ENCODE results near the gene EMP3. TPM values are rescaled to one million over a fixed set of nuclear protein-coding genes. Genes with fewer than 3 reads are reported as not detected.
"Not testable (repeated sequence)": the region's sequence is repeated elsewhere in the genome, so short reads cannot be mapped to it uniquely, and the experiment has no call there.

EMP3 gene
- 100 to 1,000 TPM; 227 to 244 TPM for total RNA-seq

GRCh38 chr19:48325265-48325910 is at the start of gene EMP3:
EMP3 (plus strand) TSS chr19:48325552; CDS start chr19:48326845, 1,293 bp downstream.
- ChIA-PET POLR2A (interaction anchor here (0.6 kb wide), 1 partner anchor 32 kb away, joined by 4 read pairs; no protein-coding TSS in a partner anchor), CTCF (interaction anchor here (10.6 kb wide), 1 partner anchor 9 kb away, joined by 120 read pairs; no protein-coding TSS in a partner anchor)

GRCh38 chr19:48279747-48280146 is 45.6 kb upstream of the EMP3 start:
- ChIA-PET CTCF (interaction anchor here (1.0 kb wide), 1 partner anchor 11 kb away, joined by 3 read pairs; no protein-coding TSS in a partner anchor), POLR2A (no interaction called here)

- CTCF ChIA-PET = no interaction called here
- POLR2A ChIA-PET = no interaction called here
These were observed 41.4 kb upstream of the EMP3 start for GRCh38 chr19:48283908-48284307.

- ChIA-PET CTCF (interaction anchor here (0.6 kb wide), 1 partner anchor 389 kb away, joined by 3 read pairs; no protein-coding TSS in a partner anchor), POLR2A (no interaction called here)
These were observed 40.5 kb upstream of the EMP3 start for GRCh38 chr19:48284896-48285295.

- ChIA-PET CTCF (no interaction called here), POLR2A (no interaction called here)
These were observed 37.6 kb upstream of the EMP3 start for GRCh38 chr19:48287748-48288147.

- POLR2A ChIA-PET = no interaction called here
- CTCF ChIA-PET = interaction anchor here (0.6 to 3.5 kb wide), 6 partner anchors 22 to 294 kb away, joined by 3 to 15 read pairs (median 4); no protein-coding TSS in a partner anchor
These were observed 35.0 kb upstream of the EMP3 start for GRCh38 chr19:48290401-48290770.

GRCh38 chr19:48290771-48291488 is 34.4 kb upstream of the EMP3 start:
- ChIA-PET CTCF (interaction anchor here (0.6 to 3.5 kb wide), 5 partner anchors 23 to 285 kb away, joined by 3 to 15 read pairs (median 13); no protein-coding TSS in a partner anchor), POLR2A (no interaction called here)

GRCh38 chr19:48291489-48291815 is 33.9 kb upstream of the EMP3 start:
- POLR2A ChIA-PET = not testable (repeated sequence)
- CTCF ChIA-PET = interaction anchor here (0.6 to 3.5 kb wide), 7 partner anchors 23 to 88 kb away, joined by 3 to 15 read pairs (median 4); no protein-coding TSS in a partner anchor

GRCh38 chr19:48292798-48293197 is 32.6 kb upstream of the EMP3 start:
- ChIA-PET CTCF (interaction anchor here (0.9 to 3.5 kb wide), 7 partner anchors 16 to 77 kb away, joined by 3 to 15 read pairs (median 4); no protein-coding TSS in a partner anchor), POLR2A (no interaction called here)

- CTCF ChIA-PET = interaction anchor here (1.2 kb wide), 1 partner anchor 320 kb away, joined by 3 read pairs; no protein-coding TSS in a partner anchor
These were observed 29.9 kb upstream of the EMP3 start for GRCh38 chr19:48295458-48295857.

GRCh38 chr19:48296963-48297734 is 28.2 kb upstream of the EMP3 start:
- ChIA-PET CTCF (interaction anchor here (1.1 kb wide), 1 partner anchor 15 kb away, joined by 3 read pairs; no protein-coding TSS in a partner anchor), POLR2A (no interaction called here)

More at GRCh38 chr19:48295458-48295857, 29.9 kb upstream of the EMP3 start:
- POLR2A ChIA-PET = no interaction called here

- CTCF ChIA-PET = interaction anchor here (1.1 kb wide), 1 partner anchor 14 kb away, joined by 3 read pairs; no protein-coding TSS in a partner anchor
These were observed 27.4 kb upstream of the EMP3 start for GRCh38 chr19:48297975-48298374.

GRCh38 chr19:48301886-48302599 is 23.3 kb upstream of the EMP3 start:
- ChIA-PET POLR2A (no interaction called here), CTCF (no interaction called here)

More at GRCh38 chr19:48297975-48298374, 27.4 kb upstream of the EMP3 start:
- POLR2A ChIA-PET = no interaction called here

- CTCF ChIA-PET = no interaction called here
- POLR2A ChIA-PET = no interaction called here
These were observed 22.8 kb upstream of the EMP3 start for GRCh38 chr19:48302600-48302959.

- ChIA-PET CTCF (no interaction called here), POLR2A (no interaction called here)
These were observed 22.0 kb upstream of the EMP3 start for GRCh38 chr19:48303367-48303766.

- CTCF ChIA-PET = no interaction called here
- POLR2A ChIA-PET = no interaction called here
These were observed 21.5 kb upstream of the EMP3 start for GRCh38 chr19:48303866-48304265.

- CTCF ChIA-PET = no interaction called here
These were observed 16.4 kb upstream of the EMP3 start for GRCh38 chr19:48308631-48309586.

GRCh38 chr19:48309731-48310130 is 15.6 kb upstream of the EMP3 start:
- POLR2A ChIA-PET, CTCF ChIA-PET: not testable (repeated sequence)

More at GRCh38 chr19:48308631-48309586, 16.4 kb upstream of the EMP3 start:
- POLR2A ChIA-PET = no interaction called here
